ENCODE results near the gene TAOK3.
"Not testable (repeated sequence)": the region's sequence is repeated elsewhere in the genome, so short reads cannot be mapped to it uniquely, and the experiment has no call there.

Gene TAOK3

GRCh38 chr12:118334939-118335567, 37.7 kb downstream of the TAOK3 start:
- DNase-seq: no peak

GRCh38 chr12:118334241-118334640, 38.5 kb downstream of the TAOK3 start:
- no peak for DNase-seq

GRCh38 chr12:118332511-118332910, 40.2 kb downstream of the TAOK3 start:
- DNase-seq: no peak

GRCh38 chr12:118330421-118331018, 42.2 kb downstream of the TAOK3 start:
- DNase-seq: no peak

- DNase-seq: no peak
These were observed 44.0 kb downstream of the TAOK3 start for GRCh38 chr12:118328486-118329330.

- no peak for DNase-seq
These were observed 45.3 kb downstream of the TAOK3 start for GRCh38 chr12:118327391-118327790.

- DNase-seq: no peak
These were observed 45.7 kb downstream of the TAOK3 start for GRCh38 chr12:118326991-118327390.

GRCh38 chr12:118325081-118325480, 47.6 kb downstream of the TAOK3 start:
- DNase-seq: no peak

- no peak for DNase-seq
These were observed 53.1 kb downstream of the TAOK3 start for GRCh38 chr12:118319627-118320026.

- no peak for DNase-seq
These were observed 54.0 kb downstream of the TAOK3 start for GRCh38 chr12:118318744-118319143.

GRCh38 chr12:118317729-118318128, 55.0 kb downstream of the TAOK3 start:
- DNase-seq: no peak

GRCh38 chr12:118315821-118316220, 56.9 kb downstream of the TAOK3 start:
- peak; percentile 19 for DNase-seq

- no peak for DNase-seq
These were observed 60.1 kb downstream of the TAOK3 start for GRCh38 chr12:118312578-118312977.

GRCh38 chr12:118311666-118312065, 61.0 kb downstream of the TAOK3 start:
- DNase-seq: no peak

- DNase-seq: no peak
These were observed 62.4 kb downstream of the TAOK3 start for GRCh38 chr12:118310320-118310719.

- not testable (repeated sequence) for DNase-seq
These were observed 64.7 kb downstream of the TAOK3 start for GRCh38 chr12:118308006-118308405.

- DNase-seq: no peak
These were observed 65.4 kb downstream of the TAOK3 start for GRCh38 chr12:118307069-118307954.

GRCh38 chr12:118304093-118304492, 68.6 kb downstream of the TAOK3 start:
- DNase-seq: no peak

- no peak for DNase-seq
These were observed 70.7 kb downstream of the TAOK3 start for GRCh38 chr12:118302053-118302452.

- DNase-seq: no peak
These were observed 72.8 kb downstream of the TAOK3 start for GRCh38 chr12:118299791-118300460.

- no peak for DNase-seq
These were observed 75.4 kb downstream of the TAOK3 start for GRCh38 chr12:118297284-118297683.

- DNase-seq: no peak
These were observed 79.9 kb downstream of the TAOK3 start for GRCh38 chr12:118292836-118293235.
